Kasumi-1 (cell line): ENCODE data around the gene ATP9B.
"Not testable (repeated sequence)": the region's sequence is repeated elsewhere in the genome, so short reads cannot be mapped to it uniquely, and the experiment has no call there.

Source experiments
- DNase-seq, 2 experiments: peaks; one replicate each; lab custom pipeline; 2025; lab: John Stamatoyannopoulos, UW

The ATP9B gene

DNA sequence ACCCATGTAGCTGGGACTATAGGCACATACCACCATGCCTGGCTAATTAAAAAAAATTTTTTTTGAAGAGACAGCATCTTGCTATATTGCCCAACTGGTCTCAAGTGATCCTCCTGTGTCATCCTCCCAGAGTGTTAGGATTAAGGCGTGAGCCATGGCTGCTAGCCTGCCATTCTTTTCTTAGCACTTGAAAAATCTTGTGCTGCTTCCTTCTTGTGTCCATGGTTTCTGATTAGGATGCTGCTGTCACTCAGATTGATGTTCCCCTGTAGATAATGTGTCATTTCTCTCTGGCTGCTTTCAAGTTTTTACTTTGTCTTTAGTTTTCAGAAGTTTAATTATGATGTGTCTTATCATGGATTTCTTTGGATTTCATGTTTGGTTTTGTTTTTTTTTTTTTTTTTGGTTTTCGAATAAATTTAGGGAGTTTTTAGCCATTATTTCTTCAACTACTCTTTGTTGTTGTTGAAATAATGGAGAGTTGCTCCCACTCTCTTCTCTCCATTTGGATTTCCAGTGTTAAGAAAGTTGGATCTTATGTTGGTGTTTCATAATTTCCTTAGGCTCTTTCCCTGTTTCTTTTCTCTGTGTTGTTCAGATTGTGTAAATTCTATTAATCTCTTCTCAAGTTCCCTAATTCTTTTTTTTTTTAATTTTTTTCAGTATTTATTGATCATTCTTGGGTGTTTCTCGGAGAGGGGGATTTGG lies 2.5 kb downstream of the ATP9B start:
- no peak for DNase-seq

DNA sequence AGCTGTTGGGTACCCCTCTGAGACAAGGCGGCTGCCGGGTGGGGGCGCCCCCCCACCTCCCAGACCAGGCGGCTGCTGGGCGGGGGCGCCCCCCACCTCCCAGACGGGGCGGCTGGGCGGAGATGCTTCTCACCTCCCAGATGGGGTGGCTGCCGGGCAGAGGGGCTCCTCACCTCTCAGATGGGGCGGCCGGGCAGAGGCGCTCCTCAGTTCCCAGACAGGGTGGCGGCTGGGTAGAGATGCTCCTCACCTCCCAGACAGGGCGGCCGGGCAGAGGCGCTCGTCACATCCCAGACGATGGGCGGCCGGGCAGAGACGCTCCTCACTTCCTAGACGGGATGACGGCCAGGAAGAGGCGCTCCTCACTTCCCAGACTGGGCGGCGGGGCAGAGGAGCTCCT lies 3.5 kb downstream of the ATP9B start:
- not testable (repeated sequence) for DNase-seq

DNA sequence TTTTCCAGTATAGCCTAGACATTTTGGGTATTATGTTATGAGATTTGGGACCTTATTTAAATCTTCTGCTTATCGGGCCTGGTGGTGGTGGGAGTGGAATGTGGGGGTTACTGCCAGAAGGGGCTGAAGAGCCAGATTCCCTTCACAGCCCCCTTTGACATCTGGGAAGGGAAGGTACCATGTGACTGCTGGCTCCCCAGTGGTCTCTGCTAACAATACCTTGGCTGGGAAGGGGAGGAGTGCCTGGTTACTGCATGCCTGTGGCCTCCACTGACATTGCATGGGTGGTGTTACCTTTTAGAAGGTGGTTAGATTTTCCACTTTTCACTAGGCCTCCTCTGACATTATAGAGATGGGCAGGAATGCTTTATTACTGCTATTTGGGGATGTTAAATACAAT lies 8.0 kb downstream of the ATP9B start:
- no peak for DNase-seq

DNA sequence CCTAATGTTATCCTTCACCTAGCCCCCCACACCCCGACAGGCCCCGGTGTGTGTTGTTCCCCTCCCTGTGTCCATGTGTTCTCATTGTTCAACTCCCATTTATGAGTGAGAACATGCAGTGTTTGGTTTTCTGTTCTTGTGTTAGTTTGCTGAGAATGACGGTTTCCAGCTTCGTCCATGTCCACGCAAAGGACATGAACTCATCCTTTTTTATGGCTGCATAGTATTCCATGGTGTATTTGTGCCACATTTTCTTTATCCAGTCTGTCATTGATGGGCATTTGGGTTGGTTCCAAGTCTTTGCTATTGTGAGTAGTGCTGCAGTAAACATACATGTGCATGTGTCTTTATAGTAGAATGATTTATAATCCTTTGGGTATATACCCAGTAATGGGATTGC lies 9.6 kb downstream of the ATP9B start:
- not testable (repeated sequence) for DNase-seq

DNA sequence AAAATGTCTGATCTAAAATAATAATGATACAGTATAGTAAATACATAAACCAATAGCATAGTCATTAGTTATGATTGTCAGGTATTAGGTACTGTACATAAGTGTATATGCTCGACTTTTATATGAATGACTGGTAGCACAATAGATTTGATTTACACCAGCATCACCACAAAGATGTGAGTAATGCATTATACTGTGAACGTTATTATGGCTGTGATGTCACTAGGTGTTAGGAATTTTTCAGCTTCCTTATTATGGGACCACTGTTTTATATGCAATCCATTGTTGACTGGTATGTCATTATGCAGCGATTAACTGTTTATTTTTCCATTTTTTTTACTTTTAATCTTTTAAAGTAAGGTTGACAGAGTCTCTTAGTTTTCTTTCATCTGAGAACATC lies 23.7 kb downstream of the ATP9B start:
- no peak for DNase-seq

DNA sequence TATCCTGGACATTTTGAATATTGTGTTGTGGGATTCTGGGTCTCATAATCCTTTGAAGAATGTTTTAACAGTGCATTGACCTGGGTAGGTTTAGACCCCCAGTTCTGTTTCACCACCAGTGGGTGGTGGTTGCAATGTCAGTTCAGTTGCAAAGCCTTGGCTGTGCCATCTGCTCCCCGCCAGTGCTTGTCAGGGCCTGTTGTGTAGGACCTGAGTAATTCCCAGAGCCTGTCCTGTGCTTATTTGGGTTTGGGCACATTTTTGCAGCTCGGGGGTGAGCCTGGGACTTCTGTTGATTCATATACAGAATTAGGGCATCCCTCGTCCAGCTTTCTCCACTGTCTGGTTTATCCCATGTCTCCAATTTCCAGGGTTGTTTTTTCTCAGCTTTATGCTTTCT lies 24.8 kb downstream of the ATP9B start:
- DNase-seq, result no peak

DNA sequence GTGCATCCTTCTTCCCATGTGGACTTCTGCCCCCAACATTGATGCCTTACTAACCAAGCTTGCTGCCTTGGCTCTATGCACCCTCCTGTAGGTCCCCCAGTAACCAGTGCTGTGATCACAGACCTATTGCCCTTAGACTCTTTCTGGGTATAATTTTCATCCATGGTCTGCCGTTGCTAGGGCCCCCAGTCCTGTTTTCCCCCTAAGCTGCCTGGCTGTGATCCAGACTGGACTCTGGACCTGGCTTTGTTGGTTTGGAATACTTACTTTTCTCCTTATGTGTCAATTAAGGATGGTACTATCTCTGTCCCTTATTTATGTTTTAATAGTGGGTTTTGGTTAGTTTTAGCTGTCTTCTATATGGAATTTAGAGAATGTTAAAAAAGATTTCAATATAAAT lies 26.0 kb downstream of the ATP9B start:
- no peak for DNase-seq

DNA sequence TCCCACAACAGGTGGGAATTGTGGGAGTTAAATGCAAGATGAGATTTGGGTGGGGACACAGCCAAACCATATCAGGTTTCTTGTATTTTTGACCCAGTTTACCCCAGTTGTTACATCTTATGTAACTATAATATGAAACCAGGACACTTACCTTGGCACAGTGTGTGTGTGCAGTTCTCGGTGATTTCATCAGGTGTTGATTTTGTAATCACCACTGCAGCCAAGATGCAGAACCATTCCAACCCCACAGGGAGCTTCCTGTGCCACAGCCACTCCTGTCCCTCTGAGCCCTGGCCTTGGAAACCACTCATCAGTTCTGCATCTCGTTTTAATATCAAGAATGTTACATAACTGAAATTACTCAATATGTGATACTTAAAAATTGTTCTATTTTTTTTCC lies 31.8 kb downstream of the ATP9B start:
- DNase-seq, result no peak

DNA sequence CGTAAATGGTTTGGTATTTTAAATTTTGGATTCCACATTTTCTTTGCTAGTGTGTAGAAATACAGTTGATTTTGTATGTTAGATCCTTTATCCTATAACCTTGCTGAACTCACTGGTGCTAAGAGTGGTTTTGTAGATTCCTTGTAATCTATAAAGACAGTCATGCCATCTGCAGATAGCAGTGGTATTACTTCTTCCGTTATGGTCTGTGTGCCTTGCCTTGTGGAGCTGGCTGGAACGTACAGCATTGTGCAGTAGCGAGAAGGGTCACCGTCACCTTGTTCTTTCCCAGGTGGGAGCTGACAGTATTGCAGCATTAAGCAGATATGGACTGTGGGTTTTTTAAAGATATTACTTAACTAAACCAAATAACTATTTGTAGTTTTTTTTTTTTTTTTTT lies 33.7 kb downstream of the ATP9B start:
- DNase-seq, result no peak

GRCh38 chr18:79104137-79104536 lies 34.9 kb downstream of the ATP9B start:
- DNase-seq, result no peak

DNA sequence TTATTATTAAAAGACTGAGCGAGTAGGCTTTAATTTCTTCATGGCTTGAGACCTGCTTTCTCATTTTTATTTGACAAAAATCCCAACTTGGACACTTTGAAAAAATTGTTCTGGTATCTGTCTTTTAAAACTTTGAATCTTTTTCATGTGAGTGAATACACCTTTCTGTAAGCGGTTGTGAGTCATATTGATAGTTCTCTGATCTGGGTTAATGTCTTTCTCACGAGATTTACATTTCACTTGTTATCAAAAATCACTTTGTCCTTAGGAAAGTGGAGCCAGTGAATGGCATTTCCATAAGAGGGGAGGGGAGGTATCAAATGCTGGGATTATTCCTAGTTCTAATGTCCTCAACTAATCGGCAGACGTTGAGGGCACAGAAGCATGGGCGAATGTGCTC lies 36.3 kb downstream of the ATP9B start:
- DNase-seq, result no peak

DNA sequence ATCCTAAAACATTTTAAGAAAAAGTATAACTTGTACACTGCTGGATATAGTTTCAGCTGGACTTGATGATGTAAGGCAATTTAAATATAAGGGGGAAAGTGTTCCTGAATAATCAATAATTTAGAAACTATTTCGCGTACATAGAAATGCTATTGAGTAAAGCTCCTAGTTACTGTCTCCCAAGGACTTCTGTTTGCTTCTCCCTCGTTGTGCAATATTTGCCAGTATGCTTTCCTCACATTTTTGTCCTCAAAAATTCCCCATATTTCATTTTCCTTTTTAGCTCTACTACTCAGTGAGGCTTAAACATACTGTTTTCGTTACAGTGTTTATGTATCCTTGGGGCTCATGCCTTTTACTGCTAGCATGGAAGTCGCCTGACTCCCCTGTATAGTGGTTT lies 36.9 kb downstream of the ATP9B start:
- no peak for DNase-seq

DNA sequence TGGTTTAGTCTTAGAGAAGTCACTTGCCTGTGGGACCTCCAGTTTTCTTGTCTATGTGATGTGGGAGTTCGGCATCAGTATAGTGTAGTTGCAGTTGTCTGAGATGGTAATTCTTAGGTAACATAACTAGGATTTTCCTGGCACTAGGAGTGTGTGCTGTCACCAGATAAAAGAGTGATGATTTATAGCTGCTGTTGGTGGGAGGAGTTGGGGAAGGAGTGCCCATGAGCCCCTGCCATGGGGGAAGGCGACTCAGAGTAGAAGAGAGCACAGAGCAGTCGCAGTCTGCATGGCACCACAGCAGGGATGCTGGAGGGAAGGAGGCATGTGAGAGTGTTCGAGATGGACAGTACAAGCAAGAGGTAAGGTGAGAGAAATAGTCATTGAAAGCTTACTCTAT lies 38.7 kb downstream of the ATP9B start:
- no peak for DNase-seq

DNA sequence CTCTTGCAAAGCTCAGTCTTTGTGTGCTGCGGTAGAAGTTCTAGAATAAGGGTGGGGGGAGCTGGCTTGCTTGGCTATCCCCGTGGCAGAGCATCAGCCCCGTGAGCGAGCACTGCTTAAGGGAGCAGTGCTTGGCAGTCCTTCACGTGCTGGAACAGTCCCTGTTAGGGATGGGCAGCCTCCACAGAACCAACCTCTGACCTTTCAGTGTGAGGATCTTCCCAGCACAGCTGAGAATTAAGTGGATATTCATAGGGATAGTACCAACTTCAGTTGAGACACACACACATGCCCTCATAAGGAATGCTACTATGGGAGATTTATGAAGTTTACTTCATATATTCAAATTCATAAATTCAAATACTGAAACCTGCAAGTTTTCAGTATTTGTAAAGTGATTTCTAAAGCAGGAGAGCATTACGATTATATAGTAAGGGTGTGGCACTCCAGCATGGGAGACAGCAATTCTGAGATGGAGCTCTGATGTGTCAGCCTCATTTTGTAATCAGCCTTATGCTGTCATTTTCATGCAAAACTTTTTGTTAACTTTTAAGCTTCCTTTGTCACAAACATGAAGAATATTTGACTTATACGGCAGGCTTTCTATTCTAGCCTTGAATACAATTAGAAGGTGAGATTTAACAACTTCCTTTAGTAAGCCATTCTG lies 39.5 kb downstream of the ATP9B start:
- no peak for DNase-seq

DNA sequence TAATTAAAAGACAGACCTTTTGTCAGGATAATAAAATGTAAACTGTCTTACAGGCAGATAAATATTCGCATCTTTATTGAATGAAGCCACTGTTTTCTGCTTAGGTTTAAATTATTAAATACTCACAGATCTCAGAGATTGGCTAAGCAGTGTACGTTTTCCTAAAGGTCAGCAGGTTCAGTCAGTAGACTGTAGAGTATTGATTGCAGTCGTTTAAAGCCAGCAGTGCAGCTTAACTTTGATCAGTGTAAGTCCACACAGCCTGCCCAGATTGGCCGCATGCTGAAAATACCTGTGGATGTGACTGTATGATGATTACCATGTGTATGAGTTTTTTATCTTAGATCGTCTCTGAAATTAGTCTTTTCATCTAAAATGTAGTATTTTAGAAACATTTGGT lies 42.3 kb downstream of the ATP9B start:
- DNase-seq, result no peak

- no peak for DNase-seq
These were observed 48.2 kb downstream of the ATP9B start for GRCh38 chr18:79117385-79117784.

DNA sequence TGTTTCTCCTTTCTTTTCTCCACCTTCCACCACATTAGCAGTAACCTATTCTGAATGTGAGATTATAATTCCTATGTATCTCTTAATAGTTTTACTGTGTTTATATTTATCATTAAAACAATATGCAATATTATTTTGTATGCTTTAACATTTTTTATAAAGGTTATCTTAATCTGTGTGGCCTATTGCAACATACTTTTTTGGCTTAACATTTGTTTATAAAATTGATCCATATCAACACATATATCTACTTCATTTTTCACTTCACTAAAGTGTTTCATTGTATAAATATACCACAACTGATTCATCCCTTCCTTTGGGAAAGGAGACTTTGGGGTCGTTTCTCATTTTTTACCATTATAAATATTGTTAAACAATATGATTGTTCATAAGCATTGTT lies 48.6 kb downstream of the ATP9B start:
- DNase-seq, result no peak

DNA sequence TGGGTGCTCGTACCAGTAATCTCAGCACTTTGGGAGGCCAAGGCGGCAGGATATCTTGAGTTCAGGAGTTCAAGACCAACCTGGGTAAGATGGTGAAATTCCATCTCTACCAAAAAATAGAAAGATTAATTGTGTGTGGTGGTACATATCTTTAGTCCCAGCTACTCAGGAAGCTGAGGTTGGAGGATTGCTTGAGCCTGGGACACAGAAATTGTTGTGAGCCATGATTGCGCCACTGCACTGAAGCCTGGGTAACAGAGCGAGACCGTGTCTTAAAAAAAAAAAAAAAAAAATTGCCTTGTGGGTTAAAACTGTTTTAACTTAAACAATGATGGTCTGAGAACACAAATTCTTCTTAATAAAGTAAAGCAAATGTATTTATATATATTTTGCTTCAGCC lies 49.6 kb downstream of the ATP9B start:
- no peak for DNase-seq

DNA sequence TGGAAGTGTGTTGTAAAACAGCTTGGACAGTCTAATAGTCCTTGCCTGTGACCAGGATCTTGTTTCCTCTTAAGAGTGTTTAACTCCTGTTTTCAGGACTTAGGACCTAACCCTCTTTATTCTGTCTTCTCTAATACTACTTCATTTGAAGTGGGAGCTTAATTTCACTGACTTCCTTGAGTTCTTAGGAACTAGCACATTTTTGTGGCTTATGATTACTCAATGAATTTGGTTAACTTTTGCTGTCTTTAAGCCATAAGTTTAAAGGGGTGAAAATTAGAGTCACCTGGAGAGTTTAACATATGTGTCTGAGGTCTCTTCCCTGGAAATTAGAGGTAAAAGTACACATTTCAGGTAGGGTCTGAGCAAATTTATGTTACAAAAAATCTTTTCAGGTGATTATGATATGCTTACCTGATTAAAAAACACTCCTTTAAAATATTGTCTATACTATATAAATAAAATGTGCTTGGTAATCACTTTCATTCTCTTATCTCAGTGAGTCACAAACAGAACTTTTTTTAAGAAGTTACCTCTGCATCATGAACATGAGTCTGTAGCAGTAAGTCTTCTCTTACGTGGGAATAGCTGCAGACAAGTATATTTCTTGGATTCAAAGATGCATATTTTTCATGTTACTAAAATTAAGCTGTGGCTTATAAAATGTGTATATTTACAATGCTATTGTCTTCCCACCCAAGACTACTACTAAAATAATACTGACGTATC lies 52.7 kb downstream of the ATP9B start:
- peak in 1 of 2 experiments; percentile 4 for DNase-seq

DNA sequence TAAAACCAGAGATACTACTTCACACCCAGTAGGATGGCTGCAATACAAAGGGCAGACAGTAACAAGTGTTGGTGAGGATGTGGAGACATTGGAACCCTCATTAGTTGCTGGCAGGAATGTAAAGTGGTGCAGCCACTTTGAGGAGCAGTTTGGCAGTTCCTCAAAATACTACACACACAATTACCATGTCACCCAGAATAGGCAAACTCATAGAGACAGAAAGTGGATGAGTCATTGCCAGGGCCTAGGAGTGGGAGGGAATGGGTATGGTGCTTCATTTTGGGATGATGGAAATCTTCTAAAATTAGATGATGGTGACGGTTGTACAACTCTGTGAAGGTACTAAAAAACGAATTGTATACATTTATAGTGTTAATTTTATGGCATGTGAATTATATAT lies 54.8 kb downstream of the ATP9B start:
- DNase-seq, result peak; percentile 30 to 44

DNA sequence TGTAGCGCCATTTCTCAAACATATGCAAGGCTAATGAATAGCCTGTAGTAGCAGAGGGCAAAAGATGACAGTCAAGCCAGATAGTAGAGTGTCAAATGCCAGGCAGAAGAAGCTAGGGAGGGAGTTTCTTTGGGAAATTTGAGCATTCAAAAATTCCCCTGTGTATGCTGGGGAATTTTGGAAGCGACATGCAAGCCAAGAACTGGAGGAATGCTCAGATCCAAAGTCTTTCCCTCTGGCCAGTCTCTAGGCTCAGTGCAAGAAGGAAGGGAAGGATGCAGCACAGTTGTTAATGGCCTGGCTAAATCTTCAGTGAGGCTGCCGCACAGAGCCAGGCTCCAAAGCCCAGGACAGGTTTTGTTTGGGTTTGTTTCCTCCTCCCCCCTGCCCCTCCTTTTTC lies 59.9 kb downstream of the ATP9B start:
- no peak for DNase-seq

- DNase-seq, result no peak
These were observed 64.5 kb downstream of the ATP9B start for GRCh38 chr18:79133724-79134123.

GRCh38 chr18:79135924-79136323 lies 66.7 kb downstream of the ATP9B start:
- DNase-seq, result no peak
